ENCODE results near the gene ACADS.

The ACADS gene

GRCh38 chr12:120733574-120733973 is 7.9 kb downstream of the ACADS start:
- DNase-seq = no peak

- DNase-seq = no peak
Observed at GRCh38 chr12:120734210-120734609, 8.6 kb downstream of the ACADS start.

- no peak for DNase-seq
Observed at GRCh38 chr12:120735181-120735580, 9.6 kb downstream of the ACADS start.

- DNase-seq = no peak
Observed at GRCh38 chr12:120736404-120737331, 11.0 kb downstream of the ACADS start.

- DNase-seq = no peak
Observed at GRCh38 chr12:120737557-120738251, 12.1 kb downstream of the ACADS start.

GRCh38 chr12:120738252-120739030 is 12.8 kb downstream of the ACADS start:
- DNase-seq = no peak

GRCh38 chr12:120739031-120739762 is 13.6 kb downstream of the ACADS start:
- DNase-seq = no peak

GRCh38 chr12:120739821-120740613 is 14.4 kb downstream of the ACADS start:
- DNase-seq = no peak

- DNase-seq = no peak
Observed at GRCh38 chr12:120740871-120741270, 15.2 kb downstream of the ACADS start.

- no peak for DNase-seq
Observed at GRCh38 chr12:120741476-120742421, 16.1 kb downstream of the ACADS start.

- no peak for DNase-seq
Observed at GRCh38 chr12:120744922-120745493, 19.4 kb downstream of the ACADS start.

GRCh38 chr12:120748242-120748641 is 22.6 kb downstream of the ACADS start:
- no peak for DNase-seq

- DNase-seq = no peak
Observed at GRCh38 chr12:120749256-120749655, 23.6 kb downstream of the ACADS start.

GRCh38 chr12:120750806-120751205 is 25.2 kb downstream of the ACADS start:
- DNase-seq = no peak

GRCh38 chr12:120751389-120751788 is 25.8 kb downstream of the ACADS start:
- no peak for DNase-seq

GRCh38 chr12:120754792-120755191 is 29.2 kb downstream of the ACADS start:
- DNase-seq = no peak

GRCh38 chr12:120755269-120755668 is 29.6 kb downstream of the ACADS start:
- no peak for DNase-seq

GRCh38 chr12:120757226-120757742 is 31.7 kb downstream of the ACADS start:
- no peak for DNase-seq

GRCh38 chr12:120757949-120758348 is 32.3 kb downstream of the ACADS start:
- DNase-seq = no peak

All from stimulated activated naive CD4-positive, alpha-beta T cell treated with Interleukin-2 at 50 U/mL for 16 hours (primary cell).